PFSK-1 (cell line): Measurements from ENCODE around the gene CLEC16A.

ENCODE experiments used
- FOXP2 ChIP-seq: optimal IDR thresholded peaks from 2 replicates; pipeline ENCODE3; 2011; ENCODE audit warnings: borderline replicate concordance, control low read depth, inconsistent platforms; ENCODE audit not compliant: insufficient read depth; ENCODE audit errors: extremely low read length, extremely low read depth
- POLR2AphosphoS5 ChIP-seq: IDR thresholded peaks from 2 replicates; pipeline ENCODE4 v1.6.1; 2012; ENCODE audit warnings: low read depth, mild to moderate bottlenecking, control low read depth, low read length, moderate library complexity
- SIN3A ChIP-seq: IDR thresholded peaks from 2 replicates; pipeline ENCODE4 v1.6.1; 2012; ENCODE audit warnings: mild to moderate bottlenecking, low read length, moderate library complexity, borderline replicate concordance; ENCODE audit not compliant: insufficient read depth
- TAF1 ChIP-seq: IDR thresholded peaks from 2 replicates; pipeline ENCODE4 v1.6.1; 2012; ENCODE audit warnings: low read length, control low read depth, borderline replicate concordance; ENCODE audit not compliant: insufficient read depth
- TF ChIP-seq, protein P1 (sequence below), 2 experiments: IDR thresholded peaks; 2 replicates each; pipeline versions ENCODE4 v1.6.1 to v1.8.0; 2011 to 2012; ENCODE audit warnings: low read depth in 2 of 2, low read length in 2 of 2, control low read depth in 1 of 2, inconsistent platforms in 1 of 2, mild to moderate bottlenecking in 1 of 2, moderate library complexity in 1 of 2; ENCODE audit not compliant: insufficient read depth in 1 of 2

CLEC16A gene

DNA sequence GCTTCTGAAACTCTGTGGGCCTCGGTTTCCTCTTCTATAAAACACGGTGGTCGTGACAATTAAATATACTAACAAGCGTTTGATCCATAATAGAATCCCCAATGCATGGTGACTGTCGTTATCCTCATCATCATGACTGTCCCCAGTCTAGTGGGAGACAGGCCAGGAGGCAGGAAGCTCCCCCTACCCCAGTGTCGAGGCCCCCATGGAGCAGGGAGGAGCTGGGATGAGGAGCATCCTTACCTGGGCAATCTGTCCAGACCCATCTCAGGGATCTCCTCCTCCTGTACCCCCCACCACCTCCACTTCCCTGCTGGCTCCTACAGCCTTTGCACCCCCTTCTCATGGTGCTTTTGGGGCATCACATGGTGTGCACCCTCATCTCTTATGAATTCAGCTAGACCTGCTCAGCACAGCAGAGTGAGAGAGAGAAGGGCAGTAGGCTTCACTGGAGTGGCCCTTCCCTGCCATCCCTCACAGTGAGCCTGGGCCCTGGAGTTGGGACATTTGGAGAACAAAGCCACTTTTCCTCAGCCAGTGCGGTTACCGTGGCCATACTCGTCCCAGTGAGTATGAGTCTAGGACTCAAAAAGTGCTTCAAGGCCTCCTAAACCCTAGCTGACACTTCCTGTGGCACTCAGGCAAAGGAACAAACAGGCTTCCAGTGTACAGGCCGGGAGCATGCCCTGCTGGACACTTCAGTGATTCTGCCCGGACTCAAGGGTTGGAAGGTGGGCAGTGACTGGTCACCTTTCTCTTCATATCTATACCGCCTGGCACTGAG is 148.6 kb downstream of the CLEC16A start:
- TF ChIP-seq POLR2AphosphoS5 (no peak), SIN3A (no peak), TAF1 (no peak), FOXP2 (no peak)
- TF ChIP-seq, protein P1, sequence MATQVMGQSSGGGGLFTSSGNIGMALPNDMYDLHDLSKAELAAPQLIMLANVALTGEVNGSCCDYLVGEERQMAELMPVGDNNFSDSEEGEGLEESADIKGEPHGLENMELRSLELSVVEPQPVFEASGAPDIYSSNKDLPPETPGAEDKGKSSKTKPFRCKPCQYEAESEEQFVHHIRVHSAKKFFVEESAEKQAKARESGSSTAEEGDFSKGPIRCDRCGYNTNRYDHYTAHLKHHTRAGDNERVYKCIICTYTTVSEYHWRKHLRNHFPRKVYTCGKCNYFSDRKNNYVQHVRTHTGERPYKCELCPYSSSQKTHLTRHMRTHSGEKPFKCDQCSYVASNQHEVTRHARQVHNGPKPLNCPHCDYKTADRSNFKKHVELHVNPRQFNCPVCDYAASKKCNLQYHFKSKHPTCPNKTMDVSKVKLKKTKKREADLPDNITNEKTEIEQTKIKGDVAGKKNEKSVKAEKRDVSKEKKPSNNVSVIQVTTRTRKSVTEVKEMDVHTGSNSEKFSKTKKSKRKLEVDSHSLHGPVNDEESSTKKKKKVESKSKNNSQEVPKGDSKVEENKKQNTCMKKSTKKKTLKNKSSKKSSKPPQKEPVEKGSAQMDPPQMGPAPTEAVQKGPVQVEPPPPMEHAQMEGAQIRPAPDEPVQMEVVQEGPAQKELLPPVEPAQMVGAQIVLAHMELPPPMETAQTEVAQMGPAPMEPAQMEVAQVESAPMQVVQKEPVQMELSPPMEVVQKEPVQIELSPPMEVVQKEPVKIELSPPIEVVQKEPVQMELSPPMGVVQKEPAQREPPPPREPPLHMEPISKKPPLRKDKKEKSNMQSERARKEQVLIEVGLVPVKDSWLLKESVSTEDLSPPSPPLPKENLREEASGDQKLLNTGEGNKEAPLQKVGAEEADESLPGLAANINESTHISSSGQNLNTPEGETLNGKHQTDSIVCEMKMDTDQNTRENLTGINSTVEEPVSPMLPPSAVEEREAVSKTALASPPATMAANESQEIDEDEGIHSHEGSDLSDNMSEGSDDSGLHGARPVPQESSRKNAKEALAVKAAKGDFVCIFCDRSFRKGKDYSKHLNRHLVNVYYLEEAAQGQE (IDR thresholded peaks at IDR 0.05; ENCODE audit: insufficient read depth in 1 of 2, low read depth in 2 of 2, low read length in 2 of 2): no peak

GRCh38 chr16:11093572-11094074 is 149.3 kb downstream of the CLEC16A start:
- TF ChIP-seq SIN3A (no peak), POLR2AphosphoS5 (no peak), FOXP2 (no peak), TAF1 (no peak)
- TF ChIP-seq, protein P1 (IDR thresholded peaks at IDR 0.05; ENCODE audit: insufficient read depth in 1 of 2, low read depth in 2 of 2, low read length in 2 of 2): no peak

- no peak for TF ChIP-seq FOXP2
- TF ChIP-seq, protein P1 (IDR thresholded peaks at IDR 0.05; ENCODE audit: insufficient read depth in 1 of 2, low read depth in 2 of 2, low read length in 2 of 2): no peak
These were observed 149.9 kb downstream of the CLEC16A start for GRCh38 chr16:11094075-11094856.

- TF ChIP-seq FOXP2 (no peak), SIN3A (no peak), TAF1 (no peak), POLR2AphosphoS5 (no peak)
- TF ChIP-seq, protein P1 (IDR thresholded peaks at IDR 0.05; ENCODE audit: insufficient read depth in 1 of 2, low read depth in 2 of 2, low read length in 2 of 2): no peak
These were observed 150.6 kb downstream of the CLEC16A start for GRCh38 chr16:11094857-11095565.
